ENCODE measurements around the gene HEXB. TPM values are rescaled to one million over a fixed set of nuclear protein-coding genes. Genes with fewer than 3 reads are reported as not detected.

Gene HEXB
- total and polyA plus RNA-seq, 12 donors = 68.7 to 225 (median 111) TPM

DNA sequence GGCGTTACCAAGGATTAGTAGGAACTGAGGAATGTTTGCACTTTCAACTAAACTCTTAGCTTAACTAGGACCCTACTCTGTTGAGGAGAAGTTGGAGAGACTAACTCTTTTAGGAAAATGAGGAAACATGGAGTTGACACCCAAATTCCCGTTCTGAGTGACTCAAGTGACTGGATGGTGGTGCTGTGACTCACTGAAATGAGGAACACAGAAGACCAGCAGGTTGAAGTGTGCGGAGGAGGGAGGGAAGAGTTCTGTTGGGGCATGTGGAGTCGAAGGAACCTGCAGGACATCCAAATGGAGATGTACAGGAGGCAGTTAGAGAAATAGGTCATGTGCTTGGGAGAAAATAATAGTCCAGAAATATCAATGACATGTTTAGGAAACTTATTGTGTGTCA lies 8.2 kb downstream of the HEXB start:
- Histone ChIP-seq H3K36me3 (peaks cover 0 to 99% (median 43%) of the 10 kb centered on the region in 9 donors), H3K27ac (no peak overlapping the region), H3K4me3 (no peak overlapping the region), H3K4me1 (peaks cover 0 to 12% (median 0%) of the 10 kb centered on the region in 9 donors), H3K27me3 (no peaks in the 10 kb centered on the region), H3K9me3 (no peaks in the 10 kb centered on the region)
- ATAC-seq (no peak), DNase-seq (no peak)
- TF ChIP-seq, protein P1, sequence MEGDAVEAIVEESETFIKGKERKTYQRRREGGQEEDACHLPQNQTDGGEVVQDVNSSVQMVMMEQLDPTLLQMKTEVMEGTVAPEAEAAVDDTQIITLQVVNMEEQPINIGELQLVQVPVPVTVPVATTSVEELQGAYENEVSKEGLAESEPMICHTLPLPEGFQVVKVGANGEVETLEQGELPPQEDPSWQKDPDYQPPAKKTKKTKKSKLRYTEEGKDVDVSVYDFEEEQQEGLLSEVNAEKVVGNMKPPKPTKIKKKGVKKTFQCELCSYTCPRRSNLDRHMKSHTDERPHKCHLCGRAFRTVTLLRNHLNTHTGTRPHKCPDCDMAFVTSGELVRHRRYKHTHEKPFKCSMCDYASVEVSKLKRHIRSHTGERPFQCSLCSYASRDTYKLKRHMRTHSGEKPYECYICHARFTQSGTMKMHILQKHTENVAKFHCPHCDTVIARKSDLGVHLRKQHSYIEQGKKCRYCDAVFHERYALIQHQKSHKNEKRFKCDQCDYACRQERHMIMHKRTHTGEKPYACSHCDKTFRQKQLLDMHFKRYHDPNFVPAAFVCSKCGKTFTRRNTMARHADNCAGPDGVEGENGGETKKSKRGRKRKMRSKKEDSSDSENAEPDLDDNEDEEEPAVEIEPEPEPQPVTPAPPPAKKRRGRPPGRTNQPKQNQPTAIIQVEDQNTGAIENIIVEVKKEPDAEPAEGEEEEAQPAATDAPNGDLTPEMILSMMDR (IDR thresholded peaks at IDR 0.05) = no peak
- intact Hi-C loops (cut with DNase I) = no loop called here
- WGBS, 2 donors = 93 to 96% methylated on average over 4 of the region's 4 CpGs

DNA sequence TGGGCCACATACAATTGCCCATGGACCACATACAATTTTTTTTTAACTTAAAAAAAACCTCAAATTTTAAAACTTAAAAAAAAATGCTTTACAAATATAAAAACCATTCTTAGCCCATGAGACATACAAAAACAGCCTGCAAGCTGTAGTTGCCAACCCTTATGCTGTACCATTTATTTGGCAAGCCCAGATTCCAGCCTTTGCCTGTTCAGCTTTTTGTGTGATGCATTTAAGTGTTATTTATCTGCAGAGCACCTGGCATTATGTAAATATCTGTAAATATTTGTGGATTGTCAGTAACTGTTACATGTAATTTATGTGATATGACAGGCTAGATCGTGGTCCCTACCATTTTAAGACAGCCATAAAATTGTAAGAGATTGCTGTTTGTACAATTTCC lies 32.6 kb downstream of the HEXB start:
- no peak overlapping the region for H3K4me3 ChIP-seq
- peaks cover 0 to 100% (median 48%) of the 10 kb centered on the region in 9 donors for H3K36me3 ChIP-seq
- ATAC-seq = no peak
- H3K27ac ChIP-seq = no peak overlapping the region
- no peaks in the 10 kb centered on the region for H3K9me3 ChIP-seq
- no peaks in the 10 kb centered on the region for H3K27me3 ChIP-seq
- no peaks in the 10 kb centered on the region for H3K4me1 ChIP-seq
- WGBS, 2 donors = 64 to 88% methylated on average over 1 of the region's 1 CpG
- TF ChIP-seq, protein P1 (IDR thresholded peaks at IDR 0.05) = no peak
- DNase-seq = no peak
- intact Hi-C loops (cut with DNase I) = no loop called here

DNA sequence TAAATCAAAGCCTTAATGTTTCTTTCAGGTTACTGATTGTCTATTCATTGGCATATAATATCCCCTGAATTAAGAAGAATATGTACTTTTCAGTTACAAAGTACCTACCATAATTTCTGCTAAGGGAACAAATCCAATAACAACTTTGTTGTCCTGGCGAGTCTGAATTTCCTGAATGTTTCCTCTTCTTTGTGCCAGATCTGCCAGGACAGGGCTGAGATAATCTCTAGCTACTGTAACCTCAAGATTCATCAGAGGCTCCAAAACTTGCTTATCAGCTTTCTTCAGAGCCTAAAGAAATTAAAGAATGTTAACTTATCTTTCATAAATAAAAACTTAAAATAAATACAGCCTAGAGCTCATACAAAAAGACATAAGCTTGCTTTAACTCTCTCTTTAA lies 37.2 kb downstream of the HEXB start:
- no peaks in the 10 kb centered on the region for H3K27me3 ChIP-seq
- intact Hi-C loops (cut with DNase I) = no loop called here
- DNase-seq (no peak), ATAC-seq (no peak)
- 58 to 59% methylated on average over 1 of the region's 1 CpG for WGBS, 2 donors
- H3K4me1 ChIP-seq = no peaks in the 10 kb centered on the region
- no peaks in the 10 kb centered on the region for H3K9me3 ChIP-seq
- no peak overlapping the region for H3K4me3 ChIP-seq
- peaks cover 0 to 100% (median 66%) of the 10 kb centered on the region in 9 donors for H3K36me3 ChIP-seq
- H3K27ac ChIP-seq = no peak overlapping the region
- TF ChIP-seq, protein P1 (IDR thresholded peaks at IDR 0.05) = no peak

DNA sequence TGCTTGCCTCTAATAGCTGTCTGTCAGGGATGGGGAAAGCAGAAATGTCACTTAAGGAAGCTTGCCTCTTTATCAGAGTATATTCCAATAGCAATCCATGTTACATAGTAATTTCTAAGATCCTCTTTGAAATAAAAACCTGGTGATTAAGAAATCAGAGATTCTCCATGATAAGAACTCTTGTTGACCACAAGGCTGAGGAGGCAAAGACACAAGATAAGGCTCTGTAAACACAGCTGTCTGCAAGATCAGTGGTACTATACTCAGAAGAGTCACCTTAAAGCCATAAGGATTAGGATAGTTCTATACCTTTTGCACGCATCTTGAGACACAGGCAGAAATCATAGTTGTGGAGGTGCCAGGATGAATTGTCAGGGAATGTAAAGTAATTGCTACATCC lies 40.3 kb downstream of the HEXB start:
- DNase-seq (no peak), ATAC-seq (no peak)
- 95 to 98% methylated on average over 1 of the region's 1 CpG for WGBS, 2 donors
- no peaks in the 10 kb centered on the region for H3K9me3 ChIP-seq
- intact Hi-C loops (cut with DNase I) = no loop called here
- peaks cover 0 to 100% (median 55%) of the 10 kb centered on the region in 9 donors for H3K36me3 ChIP-seq
- TF ChIP-seq, protein P1 (IDR thresholded peaks at IDR 0.05) = no peak
- H3K27ac ChIP-seq = no peak overlapping the region
- H3K4me3 ChIP-seq = no peak overlapping the region
- H3K27me3 ChIP-seq = no peaks in the 10 kb centered on the region
- no peaks in the 10 kb centered on the region for H3K4me1 ChIP-seq

All from heart right ventricle (tissue), 16 donors.